Hematopoietic multipotent progenitor cell treated with erythropoietin and hydrocortisone succinate and interleukin-3 and kit ligand, for 6 days (in vitro differentiated cells): ENCODE data around the gene RYR3.
"Not testable (repeated sequence)": the region's sequence is repeated elsewhere in the genome, so short reads cannot be mapped to it uniquely, and the experiment has no call there.

Source experiments
- DNase-seq: peaks from one replicate; pipeline ENCODE4 v3.0.0-alpha.2; 2015

Gene RYR3

DNA sequence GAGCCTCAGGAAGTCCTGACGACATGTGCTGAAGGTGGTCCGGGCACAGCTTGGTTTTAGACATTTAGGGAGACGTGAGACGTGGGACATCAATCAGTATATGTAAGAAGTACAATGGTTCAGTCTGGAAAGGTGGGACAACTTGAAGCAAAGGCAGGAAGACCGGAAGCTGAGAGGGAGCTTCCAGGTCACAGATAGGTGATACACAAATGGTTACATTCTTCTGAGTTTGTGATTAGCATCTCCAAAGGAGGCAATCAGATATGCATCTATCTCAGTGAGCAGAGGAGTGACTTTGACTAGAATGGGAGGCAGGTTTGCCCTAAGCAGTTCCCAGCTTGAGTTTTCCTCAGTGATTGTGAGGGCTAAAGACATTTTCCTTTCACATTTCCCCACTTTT is 282.1 kb downstream of the RYR3 start:
- DNase-seq, result no peak

GRCh38 chr15:33598382-33598781 is 287.6 kb downstream of the RYR3 start:
- not testable (repeated sequence) for DNase-seq

GRCh38 chr15:33600212-33600611 is 289.4 kb downstream of the RYR3 start:
- no peak for DNase-seq

DNA sequence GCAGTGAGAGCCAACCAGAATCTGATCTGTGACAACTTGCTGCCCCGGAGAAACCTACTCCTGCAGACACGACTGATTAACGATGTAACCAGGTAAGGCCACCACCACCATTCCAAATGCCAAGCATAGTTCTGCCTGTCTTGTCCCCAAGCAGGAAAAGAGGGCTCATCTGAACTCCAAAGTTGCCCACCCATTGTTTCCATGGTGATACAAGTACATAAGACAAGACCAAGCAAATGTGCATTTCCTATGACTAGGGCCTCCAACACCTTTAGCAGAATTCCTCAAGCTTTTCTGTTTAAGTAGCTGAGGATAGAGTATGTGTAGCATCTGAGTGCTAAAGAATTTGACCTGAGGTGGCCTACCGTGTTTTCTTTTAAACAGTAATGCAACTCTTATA is 290.7 kb downstream of the RYR3 start:
- no peak for DNase-seq

DNA sequence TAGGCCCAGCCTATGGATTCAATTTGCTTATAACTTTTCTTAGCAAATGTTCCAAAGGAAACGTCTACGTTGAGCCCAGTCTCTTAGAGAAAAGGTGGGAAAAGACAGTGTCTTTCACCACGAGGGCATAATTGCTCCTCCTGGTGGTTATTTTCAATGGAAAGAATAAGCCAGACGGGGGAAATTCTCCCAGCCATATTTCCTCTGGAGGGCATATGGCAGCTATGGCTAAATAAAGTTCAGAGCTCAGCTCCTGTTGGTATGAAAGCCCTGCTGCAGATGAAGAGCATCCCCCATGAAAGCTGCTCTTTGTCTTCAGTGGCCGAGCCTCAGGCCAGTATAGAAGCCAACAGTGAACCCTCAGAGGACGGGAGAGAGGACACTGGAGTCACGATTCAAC is 297.9 kb downstream of the RYR3 start:
- peak; percentile 25 for DNase-seq

DNA sequence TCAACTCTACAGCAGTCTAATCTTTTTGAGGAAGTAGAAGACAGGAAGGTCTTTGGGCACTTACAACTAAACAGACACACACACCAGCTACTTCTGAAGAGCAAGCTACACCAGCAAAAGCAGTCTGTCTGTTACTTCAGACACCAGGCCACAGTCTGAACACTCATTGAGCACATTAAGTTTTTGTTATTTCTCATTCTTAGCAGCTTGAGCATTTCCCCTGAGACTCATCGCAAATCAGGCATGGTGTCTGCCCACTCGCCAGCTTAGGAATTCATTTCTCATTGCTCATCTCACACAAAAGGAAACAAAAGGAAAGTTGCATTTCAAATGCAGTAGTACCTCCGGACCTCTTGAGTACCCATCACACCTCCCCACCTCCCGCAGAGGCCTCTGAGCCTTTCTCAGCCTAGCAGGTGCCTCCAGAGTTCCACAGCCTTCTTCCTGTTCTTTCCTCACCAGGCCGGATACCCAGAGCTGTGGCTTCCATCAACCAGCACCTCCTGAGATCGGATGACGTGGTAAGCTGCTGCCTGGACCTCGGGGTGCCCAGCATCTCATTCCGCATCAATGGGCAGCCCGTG is 302.0 kb downstream of the RYR3 start:
- DNase-seq, result peak; percentile 3

- DNase-seq, result no peak
Observed at GRCh38 chr15:33616475-33616874, 305.7 kb downstream of the RYR3 start.

- DNase-seq, result no peak
Observed at GRCh38 chr15:33618350-33618749, 307.6 kb downstream of the RYR3 start.

DNA sequence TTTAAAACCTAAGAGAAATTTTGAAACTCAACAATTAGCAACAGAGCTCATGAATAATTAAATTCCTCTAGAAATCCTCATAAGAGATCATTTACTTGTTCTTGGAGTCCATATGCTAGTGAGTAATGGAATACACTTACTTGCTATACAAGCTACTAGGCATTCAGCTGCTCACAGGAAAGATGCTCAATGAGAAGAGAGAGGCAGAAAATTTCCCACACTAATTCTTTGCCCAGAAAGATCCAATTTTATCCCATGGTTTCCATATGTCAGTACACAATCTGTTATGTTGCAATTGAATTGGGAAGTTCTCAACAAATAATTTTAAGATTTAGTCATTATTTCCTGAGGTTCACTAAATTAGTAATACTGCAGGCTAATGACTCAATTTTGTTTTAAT is 310.4 kb downstream of the RYR3 start:
- DNase-seq, result no peak

DNA sequence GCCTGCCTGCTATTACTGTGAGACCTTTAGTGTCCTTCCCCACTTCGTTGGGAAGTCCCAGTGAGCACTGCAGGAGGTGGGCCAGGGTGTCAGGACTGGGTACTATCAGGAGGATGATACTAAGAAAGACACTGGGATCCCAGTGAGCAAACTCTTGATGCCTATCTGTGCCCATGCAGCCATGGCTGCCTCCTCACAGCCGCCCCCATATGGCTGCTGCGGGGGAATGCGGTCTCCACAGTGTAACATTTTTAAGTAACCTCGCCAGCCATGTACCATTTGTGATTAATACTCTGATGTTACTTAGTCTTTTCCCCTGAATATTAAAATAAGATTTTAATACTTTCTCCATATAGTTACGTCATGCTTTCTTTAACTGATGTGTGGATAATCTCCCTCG is 312.2 kb downstream of the RYR3 start:
- peak; percentile 31 for DNase-seq

GRCh38 chr15:33624439-33624838 is 313.7 kb downstream of the RYR3 start:
- no peak for DNase-seq

DNA sequence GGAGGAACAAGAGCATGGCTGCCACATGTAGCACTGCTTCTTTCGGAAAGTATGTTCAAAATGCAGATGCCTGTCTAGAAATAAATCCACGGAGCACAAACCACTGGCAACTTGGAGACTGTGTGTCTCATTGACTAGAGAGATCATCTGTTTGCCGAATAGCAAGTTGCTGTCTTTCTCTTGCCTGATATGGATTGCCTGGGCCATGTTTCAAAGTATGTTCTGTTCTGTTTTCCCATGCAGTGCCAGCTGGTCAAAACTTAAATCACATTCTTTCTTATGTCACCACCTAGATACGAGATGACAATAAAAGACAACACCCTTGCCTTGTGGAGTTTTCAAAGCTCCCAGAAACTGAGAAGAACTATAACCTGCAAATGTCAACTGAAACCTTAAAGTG is 318.9 kb downstream of the RYR3 start:
- DNase-seq, result no peak

- DNase-seq, result no peak
Observed at GRCh38 chr15:33636234-33636633, 325.5 kb downstream of the RYR3 start.

GRCh38 chr15:33636958-33637357 is 326.2 kb downstream of the RYR3 start:
- DNase-seq, result peak; percentile 7

- DNase-seq, result no peak
Observed at GRCh38 chr15:33638453-33638852, 327.7 kb downstream of the RYR3 start.

DNA sequence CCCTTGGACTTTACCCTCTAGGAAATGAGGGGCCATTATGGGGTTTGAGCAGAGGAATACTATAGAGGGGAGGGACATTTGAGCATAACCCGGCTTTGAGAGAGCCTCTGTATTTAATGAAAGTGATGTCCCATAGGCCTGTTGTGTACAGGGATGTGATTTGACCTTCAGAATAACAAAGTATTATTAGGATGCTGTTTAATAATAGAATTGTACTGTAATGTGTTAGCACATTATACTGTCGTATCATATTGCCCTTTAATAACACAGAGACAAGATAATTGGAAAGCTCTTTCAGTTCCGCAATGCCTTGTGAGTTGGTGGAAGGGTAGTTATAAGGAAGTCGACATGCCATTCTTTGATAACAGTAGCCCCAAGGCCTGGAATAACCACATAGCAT is 328.3 kb downstream of the RYR3 start:
- no peak for DNase-seq

DNA sequence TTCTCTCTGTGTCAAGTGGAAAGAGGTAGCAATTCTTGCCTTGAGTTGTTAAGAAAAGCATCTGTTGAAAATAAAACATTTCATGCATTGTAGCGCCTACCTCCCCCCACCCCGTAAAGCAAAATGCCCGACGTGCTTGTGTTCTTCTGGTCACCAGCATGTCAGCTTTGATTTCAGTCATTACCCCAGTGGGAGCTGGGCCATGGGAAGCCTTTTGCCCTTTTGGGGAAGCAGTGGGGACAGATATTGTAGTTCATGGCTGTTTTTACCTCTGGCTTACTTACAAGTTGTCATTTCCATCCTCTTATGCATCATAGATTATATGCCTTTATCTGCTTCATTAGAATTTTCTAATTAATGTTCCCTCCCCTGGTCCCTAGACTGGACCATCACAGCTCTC is 328.7 kb downstream of the RYR3 start:
- no peak for DNase-seq

GRCh38 chr15:33639978-33640377 is 329.2 kb downstream of the RYR3 start:
- peak; percentile 76 for DNase-seq

DNA sequence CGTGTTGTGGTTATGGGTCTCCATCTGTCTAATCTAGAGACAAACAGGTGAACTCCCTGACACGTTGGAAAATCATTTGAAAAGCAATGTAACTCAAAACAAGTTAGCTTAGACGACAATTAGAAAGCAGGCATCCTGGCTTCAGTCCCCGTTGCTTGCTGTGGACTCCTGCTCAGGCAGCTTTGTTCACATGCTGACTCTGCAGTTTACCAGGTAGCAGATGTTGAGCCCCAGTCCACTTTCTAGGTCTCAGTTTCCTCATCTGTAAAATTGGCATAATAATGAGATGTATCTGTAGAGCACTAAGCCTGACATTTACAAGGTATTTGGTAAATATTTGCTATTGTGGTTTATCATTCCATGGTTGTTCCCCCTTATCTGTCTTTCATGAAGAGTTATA is 330.3 kb downstream of the RYR3 start:
- no peak for DNase-seq

- no peak for DNase-seq
Observed at GRCh38 chr15:33644304-33644703, 333.5 kb downstream of the RYR3 start.

- no peak for DNase-seq
Observed at GRCh38 chr15:33646744-33647143, 336.0 kb downstream of the RYR3 start.

DNA sequence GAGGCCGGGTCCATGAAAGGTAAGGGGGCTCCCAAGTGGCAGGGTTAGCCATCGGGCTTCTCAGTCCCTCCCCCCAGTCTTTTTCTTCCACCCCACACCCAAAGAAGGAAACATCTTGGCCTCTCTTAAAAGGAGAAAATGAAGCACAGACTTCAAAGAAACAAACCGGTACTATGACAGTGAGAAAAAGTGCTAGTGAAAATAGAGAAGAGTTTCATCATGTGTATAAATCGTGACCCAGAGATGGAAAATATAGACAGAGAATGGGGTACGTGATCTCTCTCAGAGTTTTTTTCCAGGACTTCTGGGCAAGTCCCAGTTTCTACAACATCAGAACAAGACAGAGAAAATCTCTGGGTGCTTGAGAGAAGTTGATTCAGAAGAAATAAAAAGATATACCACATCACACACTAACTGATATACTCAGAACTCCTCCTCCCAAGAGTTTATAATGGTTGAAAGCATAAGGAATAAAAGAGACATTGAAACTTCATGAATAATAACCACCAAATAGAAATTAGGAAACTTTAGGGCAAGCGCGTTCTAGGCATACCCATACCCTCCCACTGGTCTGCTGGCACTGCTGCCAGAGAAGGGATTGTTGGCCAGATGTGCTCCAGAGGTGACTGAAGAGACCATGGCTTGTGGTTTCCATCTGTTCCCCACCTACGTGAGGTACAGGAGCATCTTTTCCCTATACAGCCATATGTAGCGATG is 338.6 kb downstream of the RYR3 start:
- DNase-seq, result no peak

GRCh38 chr15:33654860-33655259 is 344.1 kb downstream of the RYR3 start:
- DNase-seq, result peak; percentile 52

- no peak for DNase-seq
Observed at GRCh38 chr15:33655488-33655887, 344.7 kb downstream of the RYR3 start.

GRCh38 chr15:33656168-33656567 is 345.4 kb downstream of the RYR3 start:
- peak; percentile 29 for DNase-seq
